Neural cell (in vitro differentiated cells): ENCODE measurements around the gene TGFA.

Experiments
- EP300 ChIP-seq: fragments of 450-650 bp; conservative IDR thresholded peaks from 2 replicates; pipeline ENCODE4 v1.6.1; 2014; ENCODE audit warnings: antibody characterized with exemption, mild to moderate bottlenecking, moderate library complexity; ENCODE audit not compliant: poor library complexity, severe bottlenecking
- EZH2 ChIP-seq: fragments of 200-600, 300-800 bp; shearing (Covaris generic), sonication (generic); IDR thresholded peaks from 2 replicates; pipeline ENCODE4 v1.6.1; 2014; ENCODE audit warnings: antibody characterized with exemption, low read length, borderline replicate concordance, mild to moderate bottlenecking; ENCODE audit not compliant: insufficient read depth, poor library complexity, severe bottlenecking
- MXI1 ChIP-seq: fragments of 450-650 bp; conservative IDR thresholded peaks from 2 replicates; pipeline ENCODE4 v1.6.1; 2014; ENCODE audit warnings: antibody characterized with exemption, mild to moderate bottlenecking; ENCODE audit not compliant: poor library complexity, severe bottlenecking
- POLR2AphosphoS5 ChIP-seq: IDR thresholded peaks from 2 replicates; pipeline ENCODE4 v1.6.1; 2012
- RAD21 ChIP-seq: fragments of 450-650 bp; conservative IDR thresholded peaks from 2 replicates; pipeline ENCODE4 v1.6.1; 2014; ENCODE audit warnings: antibody characterized with exemption, mild to moderate bottlenecking, moderate library complexity
- TAF1 ChIP-seq: IDR thresholded peaks from 2 replicates; pipeline ENCODE4 v1.6.1; 2012; ENCODE audit warnings: low read depth
- TF ChIP-seq, protein P1 (sequence below): IDR thresholded peaks from 2 replicates; pipeline ENCODE4 v1.6.1; 2012; ENCODE audit warnings: borderline replicate concordance
- TF ChIP-seq, protein P2 (sequence below): fragments of 450-650 bp; IDR thresholded peaks from 2 replicates; pipeline ENCODE4 v1.5.1; 2014; ENCODE audit warnings: antibody characterized with exemption, mild to moderate bottlenecking, moderate library complexity; ENCODE audit not compliant: poor library complexity, severe bottlenecking

- TF ChIP-seq, protein P1, sequence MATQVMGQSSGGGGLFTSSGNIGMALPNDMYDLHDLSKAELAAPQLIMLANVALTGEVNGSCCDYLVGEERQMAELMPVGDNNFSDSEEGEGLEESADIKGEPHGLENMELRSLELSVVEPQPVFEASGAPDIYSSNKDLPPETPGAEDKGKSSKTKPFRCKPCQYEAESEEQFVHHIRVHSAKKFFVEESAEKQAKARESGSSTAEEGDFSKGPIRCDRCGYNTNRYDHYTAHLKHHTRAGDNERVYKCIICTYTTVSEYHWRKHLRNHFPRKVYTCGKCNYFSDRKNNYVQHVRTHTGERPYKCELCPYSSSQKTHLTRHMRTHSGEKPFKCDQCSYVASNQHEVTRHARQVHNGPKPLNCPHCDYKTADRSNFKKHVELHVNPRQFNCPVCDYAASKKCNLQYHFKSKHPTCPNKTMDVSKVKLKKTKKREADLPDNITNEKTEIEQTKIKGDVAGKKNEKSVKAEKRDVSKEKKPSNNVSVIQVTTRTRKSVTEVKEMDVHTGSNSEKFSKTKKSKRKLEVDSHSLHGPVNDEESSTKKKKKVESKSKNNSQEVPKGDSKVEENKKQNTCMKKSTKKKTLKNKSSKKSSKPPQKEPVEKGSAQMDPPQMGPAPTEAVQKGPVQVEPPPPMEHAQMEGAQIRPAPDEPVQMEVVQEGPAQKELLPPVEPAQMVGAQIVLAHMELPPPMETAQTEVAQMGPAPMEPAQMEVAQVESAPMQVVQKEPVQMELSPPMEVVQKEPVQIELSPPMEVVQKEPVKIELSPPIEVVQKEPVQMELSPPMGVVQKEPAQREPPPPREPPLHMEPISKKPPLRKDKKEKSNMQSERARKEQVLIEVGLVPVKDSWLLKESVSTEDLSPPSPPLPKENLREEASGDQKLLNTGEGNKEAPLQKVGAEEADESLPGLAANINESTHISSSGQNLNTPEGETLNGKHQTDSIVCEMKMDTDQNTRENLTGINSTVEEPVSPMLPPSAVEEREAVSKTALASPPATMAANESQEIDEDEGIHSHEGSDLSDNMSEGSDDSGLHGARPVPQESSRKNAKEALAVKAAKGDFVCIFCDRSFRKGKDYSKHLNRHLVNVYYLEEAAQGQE = no peak
- TF ChIP-seq, protein P2, sequence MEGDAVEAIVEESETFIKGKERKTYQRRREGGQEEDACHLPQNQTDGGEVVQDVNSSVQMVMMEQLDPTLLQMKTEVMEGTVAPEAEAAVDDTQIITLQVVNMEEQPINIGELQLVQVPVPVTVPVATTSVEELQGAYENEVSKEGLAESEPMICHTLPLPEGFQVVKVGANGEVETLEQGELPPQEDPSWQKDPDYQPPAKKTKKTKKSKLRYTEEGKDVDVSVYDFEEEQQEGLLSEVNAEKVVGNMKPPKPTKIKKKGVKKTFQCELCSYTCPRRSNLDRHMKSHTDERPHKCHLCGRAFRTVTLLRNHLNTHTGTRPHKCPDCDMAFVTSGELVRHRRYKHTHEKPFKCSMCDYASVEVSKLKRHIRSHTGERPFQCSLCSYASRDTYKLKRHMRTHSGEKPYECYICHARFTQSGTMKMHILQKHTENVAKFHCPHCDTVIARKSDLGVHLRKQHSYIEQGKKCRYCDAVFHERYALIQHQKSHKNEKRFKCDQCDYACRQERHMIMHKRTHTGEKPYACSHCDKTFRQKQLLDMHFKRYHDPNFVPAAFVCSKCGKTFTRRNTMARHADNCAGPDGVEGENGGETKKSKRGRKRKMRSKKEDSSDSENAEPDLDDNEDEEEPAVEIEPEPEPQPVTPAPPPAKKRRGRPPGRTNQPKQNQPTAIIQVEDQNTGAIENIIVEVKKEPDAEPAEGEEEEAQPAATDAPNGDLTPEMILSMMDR = no peak
- TF ChIP-seq POLR2AphosphoS5 = no peak
- TF ChIP-seq EP300 = no peak
- no peak for TF ChIP-seq EZH2
- no peak for TF ChIP-seq RAD21
- no peak for TF ChIP-seq MXI1
- no peak for TF ChIP-seq TAF1
Measured at GRCh38 chr2:70519453-70519852, 34.2 kb downstream of the TGFA start.
